Tibial nerve (tissue), 4 donors: Measurements from ENCODE around the gene CKM.

Experiments
- EP300 ChIP-seq, 2 donors: sonication (generic); formaldehyde crosslinking; IDR thresholded peaks; one replicate each; pipeline ENCODE4 v1.6.1; 2017; ENCODE audit warnings: antibody characterized with exemption in 2 of 2, mild to moderate bottlenecking in 1 of 2
- TF ChIP-seq, protein P1 (sequence below), 5 experiments: fragments of 200-600 bp in 3 of 5; fragments of 450-650 bp in 2 of 5; sonication (generic) in 3 of 5; IDR thresholded peaks; one replicate each; pipeline ENCODE4 v1.5.1; 2016 to 2019; ENCODE audit warnings: antibody characterized with exemption in 5 of 5, mild to moderate bottlenecking in 3 of 5, moderate library complexity in 2 of 5

DNA sequence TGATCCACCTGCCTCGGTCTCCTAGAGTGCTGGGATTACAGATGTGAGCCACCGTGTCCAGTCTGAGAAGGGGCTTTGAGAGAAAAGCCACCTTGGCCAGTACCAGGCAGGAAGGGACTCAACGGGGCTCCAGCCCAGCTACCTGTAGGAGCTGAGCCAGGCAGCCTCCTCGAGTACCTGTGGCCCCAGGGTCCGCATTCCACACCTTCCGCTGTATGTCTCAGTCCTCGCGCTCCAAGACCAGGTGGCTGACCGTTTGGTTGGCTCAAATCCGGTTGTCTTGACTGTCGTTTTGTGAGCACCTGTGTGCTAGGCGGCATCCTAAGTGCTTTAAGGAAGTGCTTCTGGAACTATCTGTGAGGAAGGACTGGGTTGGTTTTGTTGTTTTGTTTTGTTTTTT is 55.4 kb downstream of the CKM start:
- TF ChIP-seq, protein P1, sequence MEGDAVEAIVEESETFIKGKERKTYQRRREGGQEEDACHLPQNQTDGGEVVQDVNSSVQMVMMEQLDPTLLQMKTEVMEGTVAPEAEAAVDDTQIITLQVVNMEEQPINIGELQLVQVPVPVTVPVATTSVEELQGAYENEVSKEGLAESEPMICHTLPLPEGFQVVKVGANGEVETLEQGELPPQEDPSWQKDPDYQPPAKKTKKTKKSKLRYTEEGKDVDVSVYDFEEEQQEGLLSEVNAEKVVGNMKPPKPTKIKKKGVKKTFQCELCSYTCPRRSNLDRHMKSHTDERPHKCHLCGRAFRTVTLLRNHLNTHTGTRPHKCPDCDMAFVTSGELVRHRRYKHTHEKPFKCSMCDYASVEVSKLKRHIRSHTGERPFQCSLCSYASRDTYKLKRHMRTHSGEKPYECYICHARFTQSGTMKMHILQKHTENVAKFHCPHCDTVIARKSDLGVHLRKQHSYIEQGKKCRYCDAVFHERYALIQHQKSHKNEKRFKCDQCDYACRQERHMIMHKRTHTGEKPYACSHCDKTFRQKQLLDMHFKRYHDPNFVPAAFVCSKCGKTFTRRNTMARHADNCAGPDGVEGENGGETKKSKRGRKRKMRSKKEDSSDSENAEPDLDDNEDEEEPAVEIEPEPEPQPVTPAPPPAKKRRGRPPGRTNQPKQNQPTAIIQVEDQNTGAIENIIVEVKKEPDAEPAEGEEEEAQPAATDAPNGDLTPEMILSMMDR (IDR thresholded peaks at IDR 0.05), result no peak
- no peak for TF ChIP-seq EP300 (IDR thresholded peaks at IDR 0.05)
